ENCODE data around the gene EBF3. TPM values are rescaled to one million over a fixed set of nuclear protein-coding genes. Genes with fewer than 3 reads are reported as not detected.

EBF3 gene, protein sequence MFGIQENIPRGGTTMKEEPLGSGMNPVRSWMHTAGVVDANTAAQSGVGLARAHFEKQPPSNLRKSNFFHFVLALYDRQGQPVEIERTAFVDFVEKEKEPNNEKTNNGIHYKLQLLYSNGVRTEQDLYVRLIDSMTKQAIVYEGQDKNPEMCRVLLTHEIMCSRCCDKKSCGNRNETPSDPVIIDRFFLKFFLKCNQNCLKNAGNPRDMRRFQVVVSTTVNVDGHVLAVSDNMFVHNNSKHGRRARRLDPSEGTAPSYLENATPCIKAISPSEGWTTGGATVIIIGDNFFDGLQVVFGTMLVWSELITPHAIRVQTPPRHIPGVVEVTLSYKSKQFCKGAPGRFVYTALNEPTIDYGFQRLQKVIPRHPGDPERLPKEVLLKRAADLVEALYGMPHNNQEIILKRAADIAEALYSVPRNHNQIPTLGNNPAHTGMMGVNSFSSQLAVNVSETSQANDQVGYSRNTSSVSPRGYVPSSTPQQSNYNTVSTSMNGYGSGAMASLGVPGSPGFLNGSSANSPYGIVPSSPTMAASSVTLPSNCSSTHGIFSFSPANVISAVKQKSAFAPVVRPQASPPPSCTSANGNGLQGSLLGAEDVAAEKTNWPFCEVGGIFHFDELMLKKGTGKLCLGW
- 0.14 TPM in 1 of 2 replicates, not detected in the other for total RNA-seq

DNA sequence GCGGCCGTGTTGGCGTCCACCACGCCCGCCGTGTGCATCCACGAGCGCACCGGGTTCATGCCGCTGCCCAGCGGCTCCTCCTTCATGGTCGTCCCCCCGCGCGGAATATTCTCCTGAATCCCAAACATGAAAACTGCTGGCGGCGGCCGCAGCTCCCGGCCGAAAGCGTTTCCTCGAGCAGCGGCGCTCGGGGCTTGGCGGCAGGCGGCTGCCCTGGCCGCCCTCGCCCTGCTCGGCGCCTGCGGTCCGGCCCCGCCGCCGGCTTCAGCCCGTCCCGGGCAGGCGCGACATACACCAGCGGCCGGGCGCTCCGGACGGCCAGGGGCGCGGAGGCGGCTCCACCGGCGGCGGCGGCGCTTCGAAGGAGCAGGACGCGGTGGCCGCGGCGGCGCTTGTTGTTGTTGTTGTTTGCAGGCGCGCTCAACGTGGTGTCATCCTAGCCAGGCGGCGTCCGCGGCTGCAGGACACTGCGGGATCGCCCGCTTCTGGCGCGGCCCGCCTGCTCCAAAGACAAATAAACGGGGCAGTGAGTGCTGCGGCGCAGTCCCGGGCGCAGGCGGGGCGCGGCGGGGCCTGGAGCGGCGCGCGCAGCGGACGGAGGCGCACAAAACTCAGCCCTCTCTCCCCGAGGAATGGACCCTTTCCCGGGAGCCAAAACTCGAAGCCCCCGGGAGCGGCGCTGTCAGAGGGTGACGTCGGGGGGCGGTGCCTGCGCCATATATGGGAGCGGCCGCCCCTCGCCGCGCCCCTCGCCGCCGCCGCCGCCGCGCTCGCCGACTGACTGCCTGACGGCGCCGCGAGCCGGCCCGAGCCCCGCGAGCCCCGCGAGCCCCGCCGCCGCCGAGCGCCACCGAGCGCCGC, at the start of gene EBF3:
TSS of gene EBF3 (minus strand) at position 634 of the 861 bp plus-strand sequence. CDS start at position 128, 506 bp downstream.

Small RNA genes lying within 50 kb of the gene (small RNA-seq; reads per million reads assigned to genes)
- gene AL354950.2 (ENCODE audit: low replicate concordance) (not detected), gene MIR4297 (ENCODE audit: low replicate concordance) (0.36 reads per million, percentile 7 among the genes with 10 or more reads in this experiment)

Other genes starting within 250 kb of the EBF3 start
- gene C10orf143, start 146.6 kb upstream of the EBF3 start, total RNA-seq = 0.22 and 0.29 TPM in 2 replicates
- gene GLRX3, start 172.1 kb upstream of the EBF3 start, total RNA-seq = 77.5 and 94.2 TPM in 2 replicates